HG03280 (cell line): Measurements from ENCODE around the gene DUSP23.

Experiments used
- ATAC-seq: cut with Tn5 transposase; IDR thresholded peaks from one replicate; pipeline ENCODE4 v1.9.1; 2021; ENCODE audit warnings: mild to moderate bottlenecking, moderate library complexity; ENCODE audit not compliant: unreplicated experiment

DUSP23 gene

DNA sequence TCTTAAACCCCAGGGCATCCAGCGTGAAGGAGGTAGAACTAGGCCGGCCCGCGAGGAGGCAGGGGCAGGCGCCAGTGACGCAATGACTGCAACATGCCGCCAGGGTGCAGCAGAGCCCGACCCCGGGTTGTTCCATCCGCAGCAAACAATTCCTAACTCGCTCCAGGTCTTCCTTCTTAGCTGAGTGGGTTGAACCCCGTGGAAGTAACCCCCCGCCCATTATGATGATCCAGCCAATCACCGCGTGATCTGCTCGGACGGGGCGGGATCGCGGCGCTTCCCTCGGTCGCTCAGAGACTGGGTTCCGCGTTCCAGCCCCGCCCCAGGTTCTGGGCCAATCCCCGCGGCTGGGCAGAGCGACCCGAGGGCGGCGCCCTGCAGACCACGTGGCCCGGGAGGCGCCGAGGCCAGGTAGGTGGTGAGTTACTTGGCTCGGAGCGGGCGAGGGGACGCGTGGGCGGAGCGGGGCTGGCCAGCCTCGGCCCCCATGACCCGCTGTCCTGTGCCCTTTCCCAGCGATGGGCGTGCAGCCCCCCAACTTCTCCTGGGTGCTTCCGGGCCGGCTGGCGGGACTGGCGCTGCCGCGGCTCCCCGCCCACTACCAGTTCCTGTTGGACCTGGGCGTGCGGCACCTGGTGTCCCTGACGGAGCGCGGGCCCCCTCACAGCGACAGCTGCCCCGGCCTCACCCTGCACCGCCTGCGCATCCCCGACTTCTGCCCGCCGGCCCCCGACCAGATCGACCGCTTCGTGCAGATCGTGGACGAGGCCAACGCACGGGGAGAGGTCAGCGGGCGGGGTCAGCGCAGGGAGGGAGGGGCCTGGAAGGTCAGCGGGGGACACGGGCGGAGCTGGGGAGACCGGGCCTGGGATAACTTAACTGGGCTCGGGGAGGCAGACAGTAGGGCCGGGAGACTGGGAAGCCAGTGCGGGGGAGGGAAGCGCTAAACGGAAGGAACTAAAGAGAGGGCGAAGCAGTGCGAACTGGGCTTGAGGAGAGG is at the start of gene DUSP23:
DUSP23 (plus strand) TSS at position 380 of the 1,000 bp plus-strand sequence; CDS start at position 519, 139 bp downstream.
- ATAC-seq = peak; percentile 99

DNA sequence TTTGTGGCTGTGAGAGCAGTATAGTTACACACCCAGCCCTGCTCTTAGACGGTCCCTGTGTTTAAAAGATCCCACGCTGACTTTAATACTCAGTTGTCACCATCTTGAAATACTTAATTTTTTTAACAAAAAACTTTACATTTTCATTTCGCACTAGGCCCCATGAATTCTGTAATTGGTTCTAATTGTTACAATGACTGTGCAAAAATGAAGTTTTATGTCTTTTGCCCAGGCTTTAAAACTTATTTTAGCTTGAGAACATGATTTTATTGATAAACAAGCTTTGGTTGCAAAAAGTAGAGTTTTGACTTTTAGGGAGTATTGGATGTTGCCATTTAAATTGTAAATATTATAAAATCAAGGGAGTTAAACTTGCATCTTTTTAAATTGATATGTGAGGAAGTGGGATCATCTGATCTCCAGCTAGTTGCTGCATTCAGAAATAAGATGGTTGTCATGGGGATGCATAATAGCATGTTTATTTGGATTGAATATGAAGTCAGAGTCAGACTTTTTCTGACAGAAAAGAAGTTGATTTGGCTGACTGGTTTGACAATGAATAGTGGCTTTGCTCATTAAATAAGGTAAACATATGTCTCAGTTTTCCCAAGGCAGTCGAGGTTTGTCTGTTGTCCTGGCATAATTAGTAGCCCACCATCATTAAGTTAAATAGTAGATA is 43.4 kb upstream of the DUSP23 start:
- ATAC-seq = no peak

DNA sequence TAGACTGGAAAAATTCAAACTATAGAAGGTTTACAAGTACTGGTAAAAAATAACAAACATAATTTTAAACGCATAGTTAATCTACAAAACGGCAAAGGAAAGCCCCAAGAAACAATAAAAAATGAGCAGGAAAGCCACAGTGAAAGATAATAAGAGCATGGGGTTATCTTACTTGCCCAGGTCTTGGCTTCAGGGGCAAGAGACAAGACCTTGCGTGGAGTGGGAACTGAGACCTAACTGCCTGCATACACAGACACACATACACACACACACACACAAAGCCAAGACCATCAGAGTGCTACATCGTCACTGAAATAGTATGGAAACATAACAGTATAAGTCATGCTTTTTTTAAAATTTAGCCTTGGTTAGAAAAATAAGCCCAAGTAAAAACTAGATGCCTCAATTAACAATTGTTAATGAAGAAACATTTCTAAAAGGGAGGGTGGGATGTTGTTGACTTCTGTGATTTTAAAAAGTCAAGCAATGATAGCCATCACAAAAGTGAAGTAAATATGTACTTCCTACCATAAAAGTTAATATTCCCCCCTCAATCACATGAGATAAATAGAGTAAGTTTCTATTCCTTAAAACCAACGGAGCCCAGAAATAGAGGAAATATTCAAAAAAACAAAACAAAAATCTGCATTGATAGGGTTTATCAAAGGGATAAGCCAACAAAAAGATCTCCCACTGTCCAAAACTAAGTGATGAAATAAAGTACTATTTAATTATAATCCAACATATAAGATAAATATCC is 36.9 kb upstream of the DUSP23 start:
- ATAC-seq = no peak

DNA sequence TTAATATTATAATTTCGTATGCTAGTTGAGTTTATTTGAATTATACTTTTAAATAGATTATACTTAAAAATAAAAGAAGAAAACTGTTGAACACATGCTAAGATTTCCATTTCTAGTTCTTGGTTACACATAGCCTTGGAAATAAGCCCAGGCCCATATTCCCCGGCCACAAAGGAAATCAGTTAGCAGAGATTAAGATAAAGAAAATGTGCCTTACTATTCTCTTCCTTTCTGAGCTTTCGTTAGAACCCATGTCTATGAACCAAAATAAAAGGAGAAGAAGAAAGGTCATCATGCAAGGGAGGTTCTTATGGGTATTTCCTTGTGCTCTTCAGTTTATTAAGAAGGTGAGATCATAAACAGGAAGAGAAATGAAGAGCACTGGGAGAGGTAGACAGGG is 34.1 kb upstream of the DUSP23 start:
- ATAC-seq = no peak

DNA sequence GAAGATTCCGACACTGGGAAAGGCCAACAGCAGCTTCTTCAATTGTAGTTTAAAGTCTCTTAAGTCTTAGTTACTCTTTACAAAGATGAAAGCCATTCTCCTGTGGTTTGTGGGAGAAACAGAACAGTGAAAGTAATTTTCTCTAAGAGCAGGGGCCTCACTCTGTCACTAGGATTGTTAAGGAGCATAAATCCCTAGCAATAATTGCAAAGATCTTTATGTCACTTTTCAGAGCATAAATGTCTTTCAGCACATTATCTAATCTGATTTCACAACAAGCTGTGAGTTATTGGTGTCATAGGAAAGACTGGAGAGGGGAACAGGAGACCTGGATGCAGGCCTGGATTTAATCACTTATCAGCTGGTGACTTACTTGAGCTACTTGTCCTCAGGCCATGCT is 32.4 kb upstream of the DUSP23 start:
- no peak for ATAC-seq

DNA sequence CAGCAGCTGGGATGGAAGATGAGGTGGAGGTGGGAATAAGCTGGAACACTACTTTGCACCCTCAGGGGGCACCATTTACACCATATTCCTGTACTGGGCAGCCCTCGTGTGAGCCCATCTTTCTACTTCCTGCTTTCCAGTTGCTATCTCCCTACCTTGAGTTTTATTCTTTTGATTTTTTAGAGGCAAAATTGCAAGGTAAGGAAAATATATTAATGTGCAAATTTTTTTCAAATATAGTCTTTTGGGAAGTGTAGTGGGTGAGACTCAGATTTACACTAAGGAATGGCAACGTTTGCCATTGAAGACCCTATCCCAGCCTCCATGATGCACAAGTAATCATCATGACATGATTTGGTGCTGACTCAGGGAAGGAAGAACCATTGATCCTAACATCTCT is 31.1 kb upstream of the DUSP23 start:
- ATAC-seq = no peak

DNA sequence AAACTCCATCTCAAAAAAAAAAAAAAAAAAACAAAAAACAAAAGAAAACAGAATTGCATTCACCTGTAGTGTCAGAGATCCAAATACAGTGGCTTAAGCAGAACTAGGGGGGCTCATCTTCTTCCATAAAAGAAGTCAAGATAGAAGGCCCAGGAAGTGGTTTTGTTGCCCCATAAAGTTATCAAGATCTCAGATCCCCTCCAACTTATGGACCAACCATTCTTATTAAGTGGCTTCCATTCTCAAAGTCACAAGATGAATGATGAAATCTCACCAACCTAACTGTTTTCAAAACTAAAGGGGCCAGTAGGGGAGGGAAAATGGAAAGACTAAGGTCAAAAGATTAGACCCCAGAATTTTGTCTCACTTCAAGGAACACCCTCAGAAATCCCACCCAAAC is 30.1 kb upstream of the DUSP23 start:
- ATAC-seq = no peak

DNA sequence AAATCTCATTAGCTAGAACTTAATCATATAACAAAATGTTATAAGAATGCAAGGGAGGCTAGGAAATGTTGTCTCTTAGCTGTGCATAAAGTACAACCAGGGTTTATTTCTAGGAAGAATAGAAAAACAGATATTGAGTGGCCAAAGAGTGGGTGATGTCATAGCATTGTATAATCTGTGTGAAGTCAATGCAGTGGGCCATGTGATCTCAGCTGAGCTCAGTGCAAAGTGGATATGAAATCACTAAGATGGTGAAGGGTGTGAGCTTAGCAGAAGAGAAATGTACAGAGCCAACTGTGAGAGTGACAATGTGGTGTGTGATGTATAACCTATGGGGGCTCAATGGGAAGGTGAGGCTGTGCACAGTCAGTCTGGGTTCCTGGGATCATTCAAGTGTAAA is 29.7 kb upstream of the DUSP23 start:
- ATAC-seq = no peak

DNA sequence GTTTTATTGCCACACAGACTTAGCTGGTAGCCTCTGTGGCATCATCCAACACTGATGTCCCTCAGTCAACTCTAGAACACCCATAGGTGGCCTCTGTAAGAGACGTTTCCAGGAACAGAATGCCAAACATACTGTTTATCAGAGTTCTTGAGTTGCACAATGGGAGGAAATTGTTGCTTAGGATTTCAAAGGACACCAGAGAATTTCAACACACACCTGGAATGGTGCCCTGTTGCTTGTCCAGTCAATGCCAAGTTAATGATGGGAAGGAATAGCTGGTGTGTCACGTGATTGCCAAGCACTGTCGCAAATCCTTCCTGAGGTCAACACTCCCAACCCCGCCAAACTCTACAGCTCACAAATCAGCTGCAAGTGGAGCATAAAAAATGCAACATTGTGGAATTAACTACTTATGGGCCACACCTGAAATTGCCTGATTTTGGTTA is 28.6 kb upstream of the DUSP23 start:
- ATAC-seq = no peak

DNA sequence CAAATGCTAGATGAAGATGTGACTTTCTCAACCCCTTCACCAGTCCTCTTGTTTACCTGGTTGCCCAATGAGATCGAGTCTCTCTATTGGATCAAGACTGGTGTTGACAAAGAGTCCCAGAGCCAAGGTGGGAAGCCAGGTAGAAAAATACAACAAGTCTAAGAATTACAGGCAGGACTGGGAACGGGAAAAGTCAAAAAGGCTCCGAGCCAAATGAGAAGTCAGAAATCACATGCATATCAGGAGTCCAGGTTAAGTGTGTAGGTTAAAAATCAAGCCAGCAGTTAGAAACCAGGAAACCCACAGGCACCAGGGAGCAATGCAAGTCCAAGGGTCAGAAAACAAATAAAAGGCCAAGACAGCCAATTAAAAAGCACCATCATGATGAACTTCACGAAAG is 27.4 kb upstream of the DUSP23 start:
- ATAC-seq = no peak

DNA sequence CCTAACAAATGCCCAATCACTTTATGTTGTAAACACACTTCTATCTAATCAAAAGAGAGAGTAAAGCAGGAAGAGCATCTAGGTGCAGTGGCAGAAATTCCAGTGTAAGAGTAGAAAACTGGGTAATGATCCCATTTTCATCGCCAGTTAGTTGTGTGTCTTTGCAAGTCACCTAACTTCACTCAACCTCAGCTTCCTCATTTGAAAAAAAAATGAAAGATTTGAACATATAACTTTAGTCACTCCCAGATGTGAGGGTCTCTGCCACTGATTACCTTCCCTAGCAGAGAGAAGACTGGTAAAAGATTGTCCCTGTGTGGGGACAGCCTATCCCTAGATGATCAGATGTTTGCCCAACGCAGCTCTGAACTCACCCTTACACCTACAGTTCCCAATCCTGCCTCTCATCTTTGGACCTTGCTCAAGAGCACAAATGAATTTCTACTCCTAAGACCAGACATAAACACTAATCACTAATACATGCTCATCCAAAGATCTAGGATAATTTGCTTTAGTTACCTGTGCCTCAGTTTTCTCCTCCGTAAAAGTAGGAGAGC is 25.2 kb upstream of the DUSP23 start:
- no peak for ATAC-seq

DNA sequence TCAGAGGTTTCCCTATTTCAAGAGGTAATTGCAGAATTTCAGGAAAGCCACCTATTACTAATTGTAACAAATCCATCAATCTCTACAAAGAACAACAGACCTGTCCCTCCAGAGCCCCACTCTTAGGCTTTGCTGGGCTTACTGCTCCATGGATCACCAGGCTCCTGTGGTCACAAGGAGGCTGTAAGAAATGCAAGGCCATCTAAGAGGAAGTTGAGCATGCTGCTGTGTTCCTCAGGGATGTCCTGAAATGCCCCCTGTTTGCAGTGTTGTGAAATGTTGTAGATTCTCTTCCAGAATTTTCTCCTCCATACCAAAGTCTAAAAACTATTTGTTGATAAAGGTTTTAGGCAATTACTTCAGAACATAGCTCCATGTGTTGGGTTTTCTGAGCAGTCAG is 24.4 kb upstream of the DUSP23 start:
- ATAC-seq = no peak

DNA sequence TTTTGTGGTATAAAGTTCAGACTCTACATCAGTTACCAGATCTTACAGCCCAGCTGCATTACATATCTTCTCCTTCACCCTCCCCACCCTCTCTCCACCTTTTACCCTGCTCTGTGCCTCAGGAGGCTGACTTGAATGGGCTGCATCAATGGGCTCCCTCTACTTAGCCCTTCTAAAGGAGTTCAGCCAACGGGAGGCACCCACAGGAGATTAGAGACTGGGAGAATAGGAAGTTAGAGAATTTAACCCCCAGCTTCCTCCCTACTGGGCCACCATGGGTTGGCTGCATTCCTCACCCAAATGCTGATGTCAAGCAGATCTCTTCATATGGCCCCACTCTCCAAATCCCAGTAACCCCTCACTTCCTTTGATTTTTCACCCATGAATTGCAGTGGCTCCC is 17.1 kb upstream of the DUSP23 start:
- no peak for ATAC-seq

DNA sequence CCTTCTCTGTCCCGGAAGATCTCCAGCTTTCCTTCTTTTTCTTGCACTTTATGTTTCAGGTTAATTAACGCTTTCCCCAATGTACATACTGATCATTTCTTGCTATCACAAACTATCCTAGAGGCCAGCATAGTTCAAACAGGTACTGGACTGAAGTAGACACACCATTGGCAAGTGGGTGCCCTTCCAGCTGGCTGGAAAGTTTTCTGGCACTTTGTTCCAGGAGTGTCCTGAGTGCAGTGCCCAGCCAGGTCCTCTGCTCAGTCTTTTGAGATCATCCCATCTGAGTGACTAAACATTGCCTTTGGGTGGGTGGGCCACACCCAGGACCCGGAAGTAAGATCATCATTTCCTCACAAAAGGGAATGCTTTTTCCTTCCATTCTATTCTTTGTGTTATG is 15.0 kb upstream of the DUSP23 start:
- ATAC-seq = no peak

DNA sequence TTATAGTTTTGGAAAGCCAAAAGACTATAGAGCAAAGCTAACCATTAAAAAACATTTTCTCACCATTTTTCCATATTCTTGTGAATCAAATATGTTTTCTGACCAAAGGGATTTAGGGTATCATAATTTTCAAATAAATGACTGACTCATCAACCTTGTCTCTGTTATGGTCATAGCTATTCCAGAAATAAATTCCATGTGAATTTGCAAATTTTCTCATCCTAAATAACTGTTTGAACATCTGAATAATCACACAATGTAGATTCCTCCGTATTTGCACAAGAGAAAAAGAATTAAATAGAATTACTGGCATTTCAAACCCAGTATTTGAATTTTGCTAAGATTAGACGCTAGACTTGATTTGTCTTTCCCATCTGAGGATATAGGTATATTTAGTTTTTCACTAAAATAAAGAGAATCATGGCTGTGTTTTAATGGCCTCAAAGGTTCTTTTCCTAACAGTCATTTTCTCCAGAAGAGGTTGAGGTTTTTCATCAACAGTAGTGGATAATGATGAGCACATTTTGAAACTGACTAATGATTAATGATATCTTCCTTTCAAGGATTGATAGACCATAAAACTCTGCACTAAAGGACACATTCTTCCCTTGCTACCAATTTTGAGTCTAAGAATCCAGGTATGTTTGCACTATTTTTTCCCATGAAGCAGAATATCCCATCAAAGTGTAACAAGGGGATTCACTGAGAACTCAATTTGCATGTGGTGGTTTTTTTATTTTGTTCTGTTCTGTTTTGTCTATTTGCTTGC is 9.5 kb upstream of the DUSP23 start:
- no peak for ATAC-seq

DNA sequence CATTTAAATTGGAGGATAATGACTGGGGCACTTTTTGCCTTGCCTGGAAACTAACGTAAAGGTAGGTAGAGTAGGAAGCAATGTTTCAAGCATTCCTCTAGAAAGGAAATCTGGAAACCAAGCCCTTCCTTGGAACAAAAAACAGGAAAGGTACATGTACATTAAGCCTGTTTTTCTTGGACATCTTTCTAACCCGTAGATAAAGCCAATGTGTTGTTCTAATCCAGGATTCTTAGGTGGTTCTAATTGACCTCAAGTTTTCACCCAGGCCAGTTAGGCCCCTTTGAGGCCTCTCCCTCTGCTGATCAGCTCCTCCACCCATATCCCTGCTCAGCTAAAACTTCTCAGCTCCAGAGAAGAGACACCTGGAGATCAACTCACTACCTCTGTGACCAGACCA is 6.3 kb upstream of the DUSP23 start:
- no peak for ATAC-seq

DNA sequence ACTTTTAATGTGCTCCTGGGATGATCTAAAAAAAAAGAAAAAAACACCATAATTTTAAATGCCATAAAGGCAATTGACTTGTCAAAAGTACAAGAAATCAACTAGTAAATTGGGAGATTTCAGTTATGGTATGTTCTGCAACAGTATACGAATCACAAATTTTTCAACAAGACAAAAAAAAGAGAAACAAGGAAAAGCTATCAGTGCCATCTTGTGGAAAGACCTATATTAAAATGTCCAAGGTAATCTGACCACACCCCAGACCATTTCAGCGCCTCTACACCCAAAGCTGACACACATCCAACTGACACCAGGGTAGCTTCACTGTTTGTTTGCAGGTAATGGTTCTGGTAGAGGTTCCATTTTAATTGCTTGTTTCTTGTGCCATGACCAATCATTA is 5.0 kb upstream of the DUSP23 start:
- ATAC-seq = no peak

DNA sequence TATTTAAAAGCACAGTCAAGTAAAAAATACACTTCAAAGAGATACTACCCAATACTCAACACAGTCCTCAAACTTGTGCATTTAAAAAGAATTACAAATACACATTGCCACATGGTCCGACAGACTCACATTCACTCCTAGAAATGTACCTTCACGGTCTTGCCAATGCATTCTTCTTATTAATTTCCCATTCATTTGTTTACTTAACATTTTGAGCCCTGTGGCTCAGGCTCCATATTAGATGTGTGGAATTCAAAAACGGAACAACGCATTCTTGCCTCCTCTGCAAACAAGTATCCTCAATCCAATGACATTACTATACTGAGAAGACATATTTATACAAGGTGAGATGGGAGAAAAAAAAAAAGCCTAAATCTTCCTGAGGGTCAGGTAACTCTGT is 2.5 kb upstream of the DUSP23 start:
- ATAC-seq = no peak

DNA sequence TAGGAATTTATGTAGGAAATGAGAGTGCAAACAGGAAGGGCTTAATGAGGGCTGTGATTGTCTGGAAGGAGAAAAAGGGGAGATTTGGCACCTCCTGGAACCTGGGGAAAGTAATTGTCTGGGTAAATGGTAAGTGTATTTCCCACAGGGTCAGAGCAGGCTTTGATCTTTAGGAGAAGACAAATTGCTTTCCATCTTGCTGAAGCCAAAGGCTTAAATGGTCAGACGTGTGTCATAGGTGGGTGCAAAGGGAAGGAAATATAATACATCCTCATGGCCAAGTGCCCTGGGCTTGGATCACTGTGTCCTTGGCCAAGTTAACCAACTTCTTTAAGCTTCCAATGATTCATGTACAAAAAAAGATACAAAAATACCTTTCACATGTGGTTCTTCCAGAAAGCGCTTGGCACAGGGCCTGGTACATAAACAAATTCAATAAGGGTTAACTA is 1.3 kb upstream of the DUSP23 start:
- no peak for ATAC-seq

DNA sequence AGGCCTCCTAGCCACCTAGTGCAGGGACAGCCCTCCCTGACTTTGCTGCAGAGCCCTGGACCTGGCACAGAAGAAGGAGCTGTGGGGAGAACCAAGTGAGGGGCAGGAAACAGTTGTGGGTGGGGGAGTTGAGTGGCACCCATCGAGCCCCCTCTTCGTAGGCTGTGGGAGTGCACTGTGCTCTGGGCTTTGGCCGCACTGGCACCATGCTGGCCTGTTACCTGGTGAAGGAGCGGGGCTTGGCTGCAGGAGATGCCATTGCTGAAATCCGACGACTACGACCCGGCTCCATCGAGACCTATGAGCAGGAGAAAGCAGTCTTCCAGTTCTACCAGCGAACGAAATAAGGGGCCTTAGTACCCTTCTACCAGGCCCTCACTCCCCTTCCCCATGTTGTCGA is 1.2 kb downstream of the DUSP23 start:
- no peak for ATAC-seq
